Left lung (tissue), 10 donors: ENCODE measurements around the gene GADD45G. TPM values are rescaled to one million over a fixed set of nuclear protein-coding genes. Genes with fewer than 3 reads are reported as not detected.

Experiments
- ATAC-seq: fragments of 200-7000 bp; cut with Tn5 transposase; one replicate; pipeline ENCODE4 v1.9.1; 2020; ENCODE audit warnings: moderate library complexity
- DNase-seq, 4 donors: peaks; one replicate each; pipeline ENCODE4 v3.0.0-alpha.2; 2013 to 2020
- H3K27ac ChIP-seq, 2 donors: fragments of 200-600 bp; sonication (generic) in 1 of 2; one replicate each; pipeline versions ENCODE4 v1.5.0 to v1.8.0; 2020 to 2021
- H3K27me3 ChIP-seq, 2 donors: fragments of 200-600 bp; sonication (generic) in 1 of 2; one replicate each; pipeline versions ENCODE4 v1.5.0 to v1.8.0; 2020 to 2021
- H3K36me3 ChIP-seq, 2 donors: fragments of 200-600 bp; sonication (generic) in 1 of 2; one replicate each; pipeline versions ENCODE4 v1.5.0 to v1.8.0; 2020 to 2021
- H3K4me1 ChIP-seq, 2 donors: fragments of 200-600 bp; one replicate each; pipeline ENCODE4 v1.8.0; 2021
- H3K4me3 ChIP-seq, 2 donors: fragments of 200-600 bp; sonication (generic) in 1 of 2; one replicate each; pipeline versions ENCODE4 v1.5.0 to v1.8.0; 2020 to 2021; ENCODE audit warnings: mild to moderate bottlenecking in 1 of 2
- H3K9me3 ChIP-seq, 2 donors: fragments of 200-600 bp; sonication (generic) in 1 of 2; one replicate each; pipeline versions ENCODE4 v1.5.0 to v1.8.0; 2020 to 2021
- CTCF ChIP-seq, 2 donors: fragments of 200-600 bp; sonication (generic) in 1 of 2; IDR thresholded peaks; one replicate each; pipeline versions ENCODE4 v1.5.0 to v1.8.0; 2021; ENCODE audit warnings: antibody characterized with exemption in 2 of 2
- intact Hi-C, 2 donors: fragments of 100-400 bp; cut with DNase I; formaldehyde crosslinking; loops; one replicate each; pipeline versions ENCODE4 v1.11.2 to v1.14.2; 2022
- polyA plus RNA-seq, 6 donors: library from polyadenylated mRNA; unstranded; fragments of 120-200 nt; gene quantifications; one replicate each; pipeline ENCODE4 v1.2.1, GENCODE V29; 2013; ENCODE audit not compliant: insufficient read length in 6 of 6
- total RNA-seq, 2 donors: library from RNA; stranded (reverse); fragmentation: NEBNext Ultra II Directional; extraction: Animal tissue kit (Norgen Biotek cat#: 25700); gene quantifications; one replicate each; pipeline ENCODE4 v1.2.1, GENCODE V29; 2021
- donor health status: DM: no; HTN: yes; CAD: no.
- donor health status: DM: no; HTN: no; CAD: no.

The GADD45G gene
- total and polyA plus RNA-seq, 8 donors = 3.9 to 12.6 (median 4.9) TPM

DNA sequence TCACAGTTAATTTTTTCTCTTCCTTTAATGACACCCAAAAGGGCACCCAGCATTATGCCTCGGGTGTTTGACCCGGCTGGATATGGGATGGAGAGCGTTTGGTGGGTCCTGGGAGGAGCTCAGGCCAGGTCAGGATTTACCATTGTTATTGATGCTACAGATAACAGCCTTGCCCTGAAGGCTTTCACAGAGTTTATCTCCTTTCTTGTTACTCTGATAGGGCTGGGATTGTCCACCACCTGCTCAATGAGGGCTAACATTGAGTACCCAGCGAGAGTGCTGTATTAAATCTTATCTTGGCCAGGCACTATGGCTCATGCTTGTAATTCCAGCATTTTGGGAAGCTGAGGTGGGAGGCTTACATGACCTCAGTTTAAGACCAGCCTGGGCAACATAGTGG is 37.2 kb downstream of the GADD45G start:
- no peaks in the 10 kb centered on the region for H3K36me3 ChIP-seq
- H3K4me1 ChIP-seq = peaks cover 13 to 23% of the 10 kb centered on the region in 2 donors
- H3K4me3 ChIP-seq = no peak overlapping the region
- no peak for TF ChIP-seq CTCF (IDR thresholded peaks at IDR 0.05)
- H3K9me3 ChIP-seq = no peaks in the 10 kb centered on the region
- H3K27ac ChIP-seq = no peak overlapping the region
- no peaks in the 10 kb centered on the region for H3K27me3 ChIP-seq
- intact Hi-C loops = no loop called here
- ATAC-seq = no peak
- no peak for DNase-seq

- Histone ChIP-seq H3K27ac (no peak overlapping the region), H3K9me3 (no peaks in the 10 kb centered on the region), H3K27me3 (no peaks in the 10 kb centered on the region), H3K4me3 (no peak overlapping the region), H3K36me3 (no peaks in the 10 kb centered on the region), H3K4me1 (peaks cover 13 to 23% of the 10 kb centered on the region in 2 donors)
- ATAC-seq (no peak), DNase-seq (peak in 3 of 4 donors; percentile 59 to 80 (median 74))
- intact Hi-C loops = no loop called here
- TF ChIP-seq CTCF (IDR thresholded peaks at IDR 0.05) = no peak
Measured at GRCh38 chr9:89642789-89643188, 38.0 kb downstream of the GADD45G start.

DNA sequence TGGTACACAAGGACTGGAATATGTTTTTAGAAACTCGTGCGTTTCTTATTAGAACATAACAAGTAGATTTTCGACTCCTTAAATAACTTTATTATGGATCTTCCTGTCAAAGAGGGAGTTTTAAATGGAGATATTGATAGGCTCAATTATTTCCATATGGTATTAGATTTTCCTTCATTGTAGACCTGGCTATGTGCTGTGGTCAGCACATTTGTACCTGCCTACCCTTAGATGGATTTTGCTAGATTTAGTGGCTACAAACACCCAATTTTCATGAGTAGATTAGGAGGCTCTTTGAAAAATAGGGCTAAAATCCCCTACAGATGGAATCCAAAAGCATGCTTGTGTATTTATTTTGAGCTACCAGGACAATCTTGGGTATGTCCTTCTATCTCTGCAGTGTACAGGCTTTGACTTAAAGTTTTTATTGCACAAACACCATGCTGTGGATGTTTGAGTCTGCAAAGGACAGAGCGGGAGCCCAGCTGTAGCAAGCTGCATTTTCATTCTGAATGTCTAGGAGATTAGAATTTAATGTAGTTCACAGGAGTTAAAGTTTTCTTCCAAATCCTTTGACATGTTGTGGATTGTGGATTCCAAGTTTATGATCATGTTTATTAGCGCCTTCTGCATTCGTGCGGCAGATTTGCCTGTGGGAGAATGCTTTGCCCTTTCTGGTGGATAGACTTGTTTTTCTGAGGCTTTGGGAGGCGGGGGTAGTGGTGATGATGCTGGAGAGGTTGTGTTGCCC is 41.6 kb downstream of the GADD45G start:
- H3K27me3 ChIP-seq = no peaks in the 10 kb centered on the region
- H3K4me1 ChIP-seq = no peaks in the 10 kb centered on the region
- ATAC-seq (no peak), DNase-seq (peak in 1 of 4 donors; percentile 62)
- TF ChIP-seq CTCF (IDR thresholded peaks at IDR 0.05) = no peak
- H3K36me3 ChIP-seq = no peaks in the 10 kb centered on the region
- H3K9me3 ChIP-seq = no peaks in the 10 kb centered on the region
- intact Hi-C loops = no loop called here
- no peak overlapping the region for H3K27ac ChIP-seq
- H3K4me3 ChIP-seq = no peak overlapping the region

GRCh38 chr9:89647366-89648128 is 42.7 kb downstream of the GADD45G start:
- H3K27ac ChIP-seq = no peak overlapping the region
- intact Hi-C loops = no loop called here
- no peak for ATAC-seq

More at GRCh38 chr9:89647366-89648128, 42.7 kb downstream of the GADD45G start:
- TF ChIP-seq CTCF (IDR thresholded peaks at IDR 0.05) = no peak
- no peaks in the 10 kb centered on the region for H3K27me3 ChIP-seq
- no peak overlapping the region for H3K4me3 ChIP-seq
- no peaks in the 10 kb centered on the region for H3K36me3 ChIP-seq
- DNase-seq = no peak
- H3K9me3 ChIP-seq = no peaks in the 10 kb centered on the region
- no peaks in the 10 kb centered on the region for H3K4me1 ChIP-seq
